Activated CD4-positive, alpha-beta T cell treated with anti-CD3 and anti-CD28 coated beads, Interleukin-2, Interleukin-4, amounts not matched to agents 100 ng/mL and 50 ng/mL, durations not matched to agents 16 hours and 8 hours (primary cell): Measurements from ENCODE around the gene ADCYAP1R1.

Experiments used
- DNase-seq: peaks from one replicate; pipeline ENCODE4 v3.0.0-alpha.2; 2020; ENCODE audit warnings: low spot score

ADCYAP1R1 gene

GRCh38 chr7:31068006-31068675, 16.0 kb downstream of the ADCYAP1R1 start:
- DNase-seq, result no peak

GRCh38 chr7:31069860-31070555, 17.9 kb downstream of the ADCYAP1R1 start:
- DNase-seq, result no peak

- DNase-seq, result no peak
Observed at GRCh38 chr7:31070991-31071644, 19.0 kb downstream of the ADCYAP1R1 start.

- DNase-seq, result no peak
Observed at GRCh38 chr7:31071645-31072029, 19.5 kb downstream of the ADCYAP1R1 start.

- DNase-seq, result no peak
Observed at GRCh38 chr7:31073326-31074119, 21.4 kb downstream of the ADCYAP1R1 start.

GRCh38 chr7:31074120-31074383, 21.9 kb downstream of the ADCYAP1R1 start:
- no peak for DNase-seq

- DNase-seq, result no peak
Observed at GRCh38 chr7:31074403-31075085, 22.4 kb downstream of the ADCYAP1R1 start.

- no peak for DNase-seq
Observed at GRCh38 chr7:31075086-31075405, 22.9 kb downstream of the ADCYAP1R1 start.

GRCh38 chr7:31076051-31076450, 23.9 kb downstream of the ADCYAP1R1 start:
- DNase-seq, result no peak

- no peak for DNase-seq
Observed at GRCh38 chr7:31076641-31077310, 24.7 kb downstream of the ADCYAP1R1 start.

GRCh38 chr7:31077484-31078362, 25.6 kb downstream of the ADCYAP1R1 start:
- DNase-seq, result no peak

- no peak for DNase-seq
Observed at GRCh38 chr7:31078363-31078990, 26.4 kb downstream of the ADCYAP1R1 start.

GRCh38 chr7:31079126-31079823, 27.2 kb downstream of the ADCYAP1R1 start:
- DNase-seq, result no peak

GRCh38 chr7:31079824-31080511, 27.9 kb downstream of the ADCYAP1R1 start:
- no peak for DNase-seq

GRCh38 chr7:31080763-31081162, 28.7 kb downstream of the ADCYAP1R1 start:
- DNase-seq, result no peak

- DNase-seq, result no peak
Observed at GRCh38 chr7:31082017-31082416, 29.9 kb downstream of the ADCYAP1R1 start.

- DNase-seq, result no peak
Observed at GRCh38 chr7:31082447-31082846, 30.3 kb downstream of the ADCYAP1R1 start.

- no peak for DNase-seq
Observed at GRCh38 chr7:31083210-31083786, 31.2 kb downstream of the ADCYAP1R1 start.

GRCh38 chr7:31084226-31084625, 32.1 kb downstream of the ADCYAP1R1 start:
- DNase-seq, result no peak
